ENCODE measurements around the gene UMPS.

Gene UMPS

DNA sequence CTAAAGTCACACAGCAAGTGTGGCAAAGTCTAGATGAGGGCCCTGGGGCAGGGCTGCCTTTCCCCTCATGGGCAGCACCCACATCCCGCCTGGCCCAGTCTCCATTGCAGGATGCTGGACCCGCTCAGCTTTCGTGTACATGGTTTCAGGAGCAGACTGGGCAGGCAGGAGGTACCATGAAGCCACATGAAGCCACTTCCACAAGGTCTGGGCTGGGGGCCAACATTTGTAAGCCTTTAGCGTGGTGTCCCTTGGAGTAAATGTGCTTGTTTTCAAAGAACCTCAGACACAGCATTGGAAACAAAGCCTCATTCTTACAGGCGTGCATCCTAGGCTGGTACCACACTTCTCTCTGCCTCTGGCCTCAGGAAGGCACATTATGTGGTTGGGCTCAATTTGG lies 34.5 kb downstream of the UMPS start:
- DNase-seq = no peak

DNA sequence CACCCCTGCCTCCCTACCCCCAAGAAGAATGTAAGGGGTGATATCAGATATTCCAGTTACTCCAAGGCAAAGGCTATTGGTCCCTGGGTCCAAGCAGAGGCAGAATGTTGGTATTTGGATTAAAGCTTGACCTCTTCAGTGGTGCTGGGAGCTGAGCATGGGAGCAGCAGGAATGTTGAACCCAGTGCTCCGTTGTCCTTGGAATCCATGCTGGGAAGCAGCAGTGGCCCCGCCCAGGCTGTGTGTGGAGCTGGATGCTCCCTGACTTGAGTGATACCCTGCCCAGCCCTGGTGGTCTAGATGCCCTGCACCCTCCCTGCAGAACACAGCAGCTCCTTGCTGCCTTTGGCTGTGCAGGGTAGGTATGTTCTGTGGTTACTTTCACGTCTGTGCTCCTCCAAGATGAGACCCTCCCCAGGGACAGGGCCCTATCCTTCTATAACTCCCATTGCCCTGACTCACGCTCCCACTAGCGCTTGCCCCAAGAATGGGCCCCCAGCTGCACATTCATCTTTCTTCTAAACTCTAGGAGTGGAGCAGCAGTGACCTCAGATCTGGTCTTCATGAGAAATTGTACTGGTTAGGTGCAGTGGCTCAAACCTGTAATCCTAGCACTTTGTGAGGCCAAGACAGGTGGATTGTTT lies 35.1 kb downstream of the UMPS start:
- DNase-seq = no peak

DNA sequence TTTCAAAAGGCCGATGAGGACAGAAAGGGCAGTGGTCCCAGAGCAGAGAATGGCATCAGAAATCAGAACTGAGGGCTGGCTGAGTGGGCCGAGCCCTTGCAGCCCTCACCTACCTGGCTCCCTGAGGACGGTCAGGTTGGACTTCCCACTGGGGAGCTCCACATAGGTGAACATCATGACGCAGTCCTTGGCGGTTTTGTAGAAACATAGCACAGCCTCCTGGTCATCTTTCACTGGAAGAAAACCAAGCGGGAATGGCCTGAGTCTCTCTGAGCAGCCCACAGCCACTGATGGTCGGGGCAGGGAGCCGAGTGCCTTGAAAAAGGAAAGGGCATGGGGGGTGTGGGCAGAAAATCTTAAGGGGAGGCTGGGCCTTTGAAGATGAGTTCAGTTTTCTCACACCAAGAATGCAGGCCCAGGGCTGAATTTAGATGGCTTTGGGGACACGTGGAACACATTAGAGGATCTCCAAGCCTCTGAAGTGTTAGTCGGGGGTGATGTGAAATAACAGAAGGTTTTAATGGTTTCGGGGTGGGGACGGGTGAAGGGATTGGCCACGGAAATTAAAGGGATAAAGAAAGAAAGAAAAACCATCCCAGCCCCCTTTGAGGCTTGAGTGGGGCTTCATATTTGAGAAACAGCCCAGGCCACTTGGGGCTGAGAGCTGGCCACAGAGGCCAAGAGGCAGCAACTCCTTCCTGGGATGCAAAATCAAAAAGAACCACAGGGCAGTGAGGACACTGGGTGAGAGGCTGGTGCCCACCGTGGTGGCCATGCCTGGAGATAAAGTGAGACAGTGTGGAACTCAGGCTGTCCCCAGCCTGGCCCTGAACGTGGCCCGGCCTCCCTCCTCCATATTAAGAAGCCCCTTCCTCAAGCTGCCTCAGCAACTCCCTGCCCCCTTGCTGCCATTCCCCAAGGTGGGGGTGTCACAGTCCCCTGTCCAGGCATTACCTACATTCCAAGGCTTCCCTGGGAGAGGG lies 36.2 kb downstream of the UMPS start:
- DNase-seq = no peak

DNA sequence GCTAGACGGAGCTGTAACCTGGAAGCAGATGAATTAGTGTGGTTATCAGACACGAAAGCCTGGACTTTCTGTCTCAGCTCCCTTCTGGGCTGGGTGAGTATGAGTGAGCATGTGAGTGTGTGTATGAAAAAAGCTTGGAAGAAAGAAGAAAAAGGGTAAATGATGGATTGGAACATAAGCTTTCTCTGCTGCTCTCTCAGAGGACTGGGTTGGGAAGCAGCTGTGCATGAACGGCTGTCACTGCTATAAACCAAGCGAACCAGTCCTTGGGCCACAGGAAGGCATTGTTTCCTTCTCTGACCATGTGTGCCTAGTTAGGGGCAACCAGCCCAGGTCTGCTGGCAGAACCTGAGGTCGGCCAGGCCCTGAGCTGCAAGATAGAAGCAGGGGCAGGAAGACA lies 37.0 kb downstream of the UMPS start:
- DNase-seq = no peak

DNA sequence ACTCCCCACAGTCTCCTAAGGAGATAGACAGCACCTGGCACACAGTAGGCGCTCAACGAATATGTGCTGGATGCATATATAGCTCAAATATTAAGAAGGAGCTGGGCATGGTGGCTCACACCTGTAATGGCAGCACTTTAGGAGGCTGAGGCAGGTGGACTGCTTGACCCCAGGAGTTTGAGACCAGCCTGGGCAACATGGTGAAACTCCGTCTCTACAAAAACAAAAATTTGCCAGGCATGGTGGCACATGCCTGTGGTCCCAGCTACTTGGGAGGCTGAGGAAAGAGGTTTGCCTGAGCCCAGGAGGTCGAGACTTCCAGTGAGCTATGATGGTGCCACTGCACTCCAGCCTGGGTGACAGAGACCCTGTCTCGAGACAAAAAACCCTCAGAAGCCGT lies 37.4 kb downstream of the UMPS start:
- DNase-seq = no peak

DNA sequence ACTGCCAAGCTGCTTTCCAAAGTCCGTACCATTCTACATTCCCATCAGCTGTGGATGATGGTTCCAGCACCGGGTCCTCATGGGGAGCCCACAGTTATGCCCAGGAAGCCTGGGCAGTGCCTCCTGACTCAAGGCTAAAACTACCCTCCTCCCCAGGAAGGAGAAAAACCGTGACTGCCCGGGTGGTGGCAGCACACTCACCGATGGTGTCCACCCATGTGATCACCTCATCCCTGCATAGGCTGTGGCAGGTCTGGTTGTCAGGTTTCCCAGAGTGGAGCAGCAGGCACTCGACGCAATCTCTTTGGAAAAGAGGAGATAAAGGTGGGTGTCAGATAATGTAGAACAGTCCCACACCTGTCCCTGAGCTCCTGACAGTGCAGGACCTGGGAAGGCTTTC lies 38.6 kb downstream of the UMPS start:
- DNase-seq = no peak

DNA sequence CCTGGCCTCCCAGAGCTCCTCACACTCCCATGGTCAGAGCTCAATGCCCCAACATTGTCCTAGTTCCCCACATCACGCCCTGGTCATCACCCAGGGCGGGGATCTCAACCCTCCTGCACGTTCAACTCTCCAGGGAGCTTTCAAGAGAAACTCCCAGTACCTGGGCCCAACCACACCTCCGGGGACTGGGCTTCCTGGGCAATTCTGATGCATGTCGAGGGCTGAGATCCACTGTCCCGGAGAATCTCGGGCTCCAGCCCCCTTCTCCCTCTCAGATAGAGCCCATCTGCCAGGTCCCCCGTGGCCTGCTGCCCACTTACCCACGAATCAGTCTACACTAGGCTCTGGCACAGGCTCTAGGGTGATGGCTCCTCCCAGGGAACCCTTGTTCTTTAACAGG lies 39.2 kb downstream of the UMPS start:
- DNase-seq = no peak

DNA sequence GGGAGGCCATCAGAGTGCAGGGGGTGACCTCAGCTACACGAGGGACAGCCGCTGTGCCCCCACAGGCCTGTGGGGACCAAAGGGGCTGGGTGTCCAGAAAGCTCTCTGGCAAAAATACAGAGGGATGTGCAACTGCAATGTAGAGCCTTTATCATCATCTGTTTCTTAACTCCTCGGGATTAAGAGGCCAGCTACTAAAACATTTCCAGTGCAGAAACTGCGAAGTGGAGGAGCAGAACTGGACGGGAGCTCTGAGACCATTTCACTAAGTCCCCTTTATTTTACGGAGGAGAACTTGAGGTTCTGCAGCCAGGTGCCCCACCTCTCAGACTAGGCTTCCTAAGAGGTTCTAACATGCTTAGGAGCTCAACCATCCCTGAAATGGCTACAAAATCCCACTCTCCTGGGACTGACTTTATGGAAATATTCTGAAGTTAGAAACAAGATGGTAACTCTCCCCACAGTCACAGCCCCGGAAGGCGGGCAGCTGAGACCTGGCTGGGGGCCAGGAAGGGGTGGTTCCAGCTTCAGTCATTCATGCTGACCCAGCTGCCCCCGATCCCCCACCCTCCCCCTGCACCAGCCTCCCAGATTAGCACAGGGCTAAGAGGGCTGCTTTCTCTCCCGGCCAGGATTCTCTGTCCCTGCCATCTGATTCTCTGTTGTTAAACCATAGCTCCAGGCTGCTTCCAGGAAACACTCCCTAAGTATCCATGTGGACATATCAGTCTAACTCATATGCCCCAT lies 40.3 kb downstream of the UMPS start:
- DNase-seq = no peak

DNA sequence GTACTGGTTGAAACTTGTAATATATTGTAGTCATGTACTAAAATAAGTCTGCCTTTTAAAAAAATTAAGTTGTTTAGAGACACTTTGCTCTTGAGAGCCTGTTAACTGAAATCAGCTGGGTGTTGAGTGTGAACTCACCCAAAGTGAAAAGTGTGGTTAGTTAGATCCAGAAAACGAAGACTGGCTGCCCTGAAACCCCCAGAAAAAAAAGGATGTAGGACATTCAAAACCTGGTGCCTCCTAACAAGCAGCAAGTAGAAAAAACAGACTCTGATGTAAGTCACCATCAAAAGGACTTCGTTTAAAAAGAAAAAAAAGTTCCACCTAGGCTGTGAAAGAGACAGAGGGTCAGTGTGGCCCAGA lies 40.8 kb downstream of the UMPS start:
- DNase-seq = no peak

DNA sequence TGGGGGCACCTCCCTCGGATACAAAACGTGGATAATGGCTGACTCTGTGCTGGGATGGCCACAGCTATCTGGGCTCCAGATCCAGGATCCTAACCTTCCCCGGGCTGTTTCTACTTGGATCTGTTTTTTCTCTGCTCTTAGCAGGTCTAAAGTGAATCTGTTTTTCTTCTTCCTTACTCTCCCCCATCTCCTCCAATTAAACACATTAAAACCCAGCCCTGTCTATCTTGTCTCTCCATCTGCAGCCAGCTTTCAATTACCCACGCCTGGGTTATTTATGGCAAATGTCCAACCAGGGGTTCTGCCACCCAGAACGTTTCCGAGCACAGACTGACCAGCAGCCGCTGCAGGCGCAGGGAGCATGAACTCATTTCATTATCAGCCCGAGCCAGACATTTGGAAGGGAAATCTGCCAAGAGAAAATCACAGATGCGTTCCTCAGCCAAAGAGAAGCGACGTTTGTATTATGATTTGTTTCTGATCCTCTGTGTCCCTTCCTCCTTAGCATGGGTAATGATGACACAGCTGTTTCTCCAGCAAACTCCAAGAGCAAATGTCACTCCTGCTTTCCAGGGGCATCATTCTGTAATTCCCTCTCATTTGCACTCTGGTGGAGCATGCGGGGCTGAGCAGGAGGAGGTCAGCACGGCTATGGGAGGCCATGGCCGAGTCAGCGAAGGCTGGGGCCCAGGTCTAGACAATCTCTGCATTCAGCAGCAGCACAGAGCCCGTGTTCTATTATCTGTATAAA lies 42.0 kb downstream of the UMPS start:
- no peak for DNase-seq

DNA sequence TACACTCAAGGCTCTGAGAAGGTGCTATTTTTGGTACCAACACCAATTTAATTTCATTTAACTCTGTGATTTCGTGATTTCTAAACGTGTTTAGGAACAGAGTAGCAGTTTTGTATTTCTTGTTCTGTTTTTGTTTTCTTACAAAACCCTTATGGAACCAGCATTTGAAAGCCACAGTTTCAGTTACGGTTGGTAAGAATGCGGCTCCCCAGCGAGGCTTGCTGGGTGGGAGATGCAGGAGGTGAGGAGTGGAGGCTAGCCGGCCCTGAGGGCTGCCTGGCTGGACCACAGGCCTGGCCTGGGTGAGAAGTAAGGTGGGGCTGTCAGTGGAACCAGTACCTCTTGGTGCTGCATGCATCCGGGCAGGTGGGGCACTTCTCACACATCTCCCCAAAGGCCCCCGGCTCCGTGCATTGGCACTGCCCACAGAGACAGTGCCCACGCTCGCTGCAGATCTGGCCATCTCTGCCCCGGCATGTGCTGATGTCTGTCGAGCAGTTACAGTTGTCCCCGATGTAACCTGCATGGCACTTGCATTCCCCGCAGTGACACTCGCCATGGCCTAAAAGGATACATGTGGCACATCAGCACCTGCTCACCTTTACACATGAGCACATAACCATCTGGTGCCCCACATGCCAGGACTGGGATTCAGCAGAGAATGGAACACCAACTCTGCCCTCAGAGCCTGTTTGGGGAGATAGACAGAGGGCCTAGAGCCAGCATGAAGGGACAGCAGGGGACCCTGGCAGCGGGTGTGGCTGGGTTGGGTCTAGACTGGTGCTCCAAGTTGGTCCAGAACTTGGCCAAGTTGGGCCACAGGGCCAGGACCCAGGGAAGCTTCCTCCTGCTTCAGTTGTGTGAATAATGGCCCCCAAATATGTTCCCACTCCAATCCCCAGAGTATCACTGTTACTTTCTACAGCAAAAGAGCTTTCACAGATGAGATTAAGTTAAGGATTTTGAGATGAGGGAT lies 43.4 kb downstream of the UMPS start:
- no peak for DNase-seq

DNA sequence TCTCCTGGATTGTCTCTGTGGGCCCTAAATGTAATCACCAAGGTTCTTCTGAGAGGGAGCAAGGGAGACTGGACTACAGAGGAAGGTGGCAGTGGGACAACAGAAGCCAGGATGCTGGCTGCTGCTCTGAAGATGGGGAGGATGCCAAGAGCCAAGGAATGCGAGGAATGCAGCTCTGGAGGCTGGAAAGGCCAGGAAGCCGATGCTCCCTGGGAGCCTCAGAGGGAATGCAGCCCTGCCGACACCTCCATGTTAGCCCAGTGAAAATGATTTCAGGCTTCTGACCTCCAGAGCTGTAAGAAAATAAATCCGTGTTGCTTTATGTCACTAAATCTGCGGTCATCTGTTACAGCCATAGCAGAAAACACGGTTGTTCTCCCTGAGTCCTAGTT lies 44.1 kb downstream of the UMPS start:
- no peak for DNase-seq

DNA sequence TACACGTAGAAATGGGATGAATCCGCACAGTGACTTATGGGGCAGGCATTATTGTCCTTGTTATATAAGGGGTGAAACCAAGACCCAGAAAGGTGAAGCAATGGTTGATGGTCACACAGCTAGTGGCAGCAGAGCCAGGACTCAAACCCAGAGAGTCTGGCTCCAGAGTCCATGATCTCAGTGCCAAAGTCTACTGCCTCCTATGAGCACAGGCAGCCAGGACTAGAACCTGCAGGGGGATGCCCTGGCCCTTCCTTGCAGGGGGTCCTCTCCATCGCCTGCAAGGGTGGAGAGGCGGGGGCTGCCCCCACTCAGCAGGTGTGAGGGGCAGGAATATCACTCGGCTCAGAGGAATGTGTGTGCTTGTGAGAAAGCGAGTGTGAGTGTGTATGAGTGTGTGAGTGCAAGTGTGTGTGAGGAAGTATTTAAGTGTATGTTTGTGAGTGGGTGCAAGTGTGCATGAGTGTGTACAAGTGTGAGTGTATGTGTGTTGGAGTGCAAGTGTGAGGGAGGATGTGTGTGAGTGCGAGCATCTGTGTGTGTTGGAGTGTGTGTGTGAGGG lies 44.7 kb downstream of the UMPS start:
- DNase-seq = no peak

DNA sequence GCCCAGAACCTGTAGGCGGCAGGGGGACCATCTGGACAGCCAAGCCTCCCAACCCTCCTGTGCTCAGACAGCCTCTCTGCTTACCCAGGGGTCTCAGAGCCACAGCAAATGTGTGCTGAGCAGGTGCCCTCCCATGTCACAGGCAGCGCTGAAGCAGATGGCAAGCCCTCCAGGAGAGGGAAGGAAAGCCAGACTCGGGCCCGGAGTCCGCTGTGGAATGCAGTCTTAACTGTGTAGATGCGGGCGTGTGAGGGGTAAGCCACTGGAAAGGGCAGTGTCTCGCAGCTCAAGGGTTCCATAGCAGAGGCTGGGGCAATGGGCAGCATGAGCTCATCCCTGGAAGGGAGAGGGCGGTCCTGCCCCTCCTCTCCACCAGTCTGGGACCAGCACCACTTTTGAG lies 45.6 kb downstream of the UMPS start:
- DNase-seq = no peak

DNA sequence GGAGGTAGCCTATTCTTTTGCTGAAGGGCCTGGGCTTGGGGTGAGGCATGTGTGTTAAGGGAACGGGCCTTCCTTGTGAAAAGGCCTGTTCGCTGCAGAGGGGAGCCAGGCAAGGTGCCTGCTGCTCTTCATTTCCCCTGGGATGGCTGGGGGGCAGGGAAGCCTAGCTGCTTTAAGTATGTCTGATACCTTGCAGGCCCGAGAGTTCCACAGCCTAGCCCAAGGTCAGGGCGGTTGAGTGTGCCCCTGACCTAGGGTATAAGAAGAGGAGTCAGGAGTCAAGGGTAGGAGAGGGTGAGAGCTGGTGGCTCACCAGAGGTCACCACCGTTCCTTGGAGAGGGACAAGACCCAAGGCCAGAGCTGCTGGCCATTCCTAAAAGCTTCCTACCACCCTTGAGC lies 46.6 kb downstream of the UMPS start:
- DNase-seq = no peak

DNA sequence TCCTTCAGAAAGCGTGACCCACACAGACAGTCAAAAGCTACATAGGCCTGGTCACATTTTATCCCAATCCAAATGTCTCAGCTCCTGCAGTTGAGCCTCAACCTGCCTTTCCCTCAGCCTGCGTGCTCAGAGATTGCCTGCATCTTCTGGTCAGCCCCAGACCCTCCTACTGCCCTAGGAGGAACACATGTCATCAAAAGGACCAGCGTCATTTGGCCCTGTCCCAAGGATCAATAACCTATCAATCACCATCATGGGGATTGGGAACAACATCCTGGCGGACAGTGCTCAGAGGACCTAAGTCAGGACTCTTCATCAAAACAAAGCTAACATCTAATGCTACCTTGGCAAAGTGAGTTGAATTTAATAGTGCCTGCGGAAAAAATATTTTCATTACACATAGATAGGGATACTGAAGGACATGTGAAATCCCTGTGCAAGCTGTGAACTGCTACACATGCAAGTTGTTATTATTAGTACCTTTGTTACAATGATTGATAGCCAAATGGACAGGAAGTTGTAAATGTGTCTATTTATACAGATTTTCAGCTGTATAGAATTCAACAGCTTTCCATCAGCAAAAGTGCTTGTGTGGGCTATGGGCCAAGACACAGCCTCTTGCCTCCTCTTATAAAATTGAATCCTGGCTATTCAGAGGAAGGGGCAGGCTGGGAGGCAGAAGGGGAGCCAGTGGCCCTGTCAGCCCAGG lies 47.7 kb downstream of the UMPS start:
- DNase-seq = no peak

DNA sequence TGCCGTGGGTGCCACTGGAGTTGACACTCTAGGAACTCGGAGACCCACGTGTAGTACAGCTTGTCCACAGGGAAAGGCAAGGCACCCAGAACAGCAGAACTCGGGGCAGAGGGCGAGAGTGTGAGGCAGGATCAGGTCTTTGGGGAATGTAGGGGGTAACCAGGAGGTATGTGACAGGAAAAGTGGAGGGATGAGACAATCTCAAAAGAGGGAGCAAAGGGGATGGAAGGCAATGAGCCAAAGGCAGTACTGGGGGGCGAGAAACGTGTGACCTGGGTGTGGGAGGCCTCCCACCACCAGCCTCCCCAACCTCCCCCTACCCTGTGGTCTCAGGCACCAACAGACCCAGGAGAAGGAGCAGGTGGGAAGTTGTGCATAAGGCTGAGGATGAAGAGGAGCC lies 48.9 kb downstream of the UMPS start:
- no peak for DNase-seq

DNA sequence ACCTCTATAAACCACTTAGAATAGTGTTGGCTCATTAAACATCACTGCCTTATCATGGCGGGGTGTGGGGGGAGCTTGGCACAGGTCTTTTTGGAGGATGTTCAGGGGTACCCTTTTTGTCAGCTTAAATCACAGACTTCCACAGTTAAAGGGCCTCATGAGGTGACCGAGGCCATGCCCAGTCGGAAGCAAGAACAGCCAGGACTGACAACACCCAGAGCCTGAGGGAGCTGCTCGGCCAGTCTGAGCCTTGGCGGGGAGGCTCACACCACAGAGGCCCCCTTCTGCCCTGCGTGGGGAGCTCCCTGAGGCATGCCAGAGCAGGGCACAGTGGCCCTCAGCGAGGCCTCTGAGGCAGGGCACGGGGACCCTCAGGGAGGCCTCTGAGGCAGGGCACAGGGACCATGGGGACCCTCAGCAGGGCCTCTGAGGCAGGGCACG lies 49.5 kb downstream of the UMPS start:
- no peak for DNase-seq

DNA sequence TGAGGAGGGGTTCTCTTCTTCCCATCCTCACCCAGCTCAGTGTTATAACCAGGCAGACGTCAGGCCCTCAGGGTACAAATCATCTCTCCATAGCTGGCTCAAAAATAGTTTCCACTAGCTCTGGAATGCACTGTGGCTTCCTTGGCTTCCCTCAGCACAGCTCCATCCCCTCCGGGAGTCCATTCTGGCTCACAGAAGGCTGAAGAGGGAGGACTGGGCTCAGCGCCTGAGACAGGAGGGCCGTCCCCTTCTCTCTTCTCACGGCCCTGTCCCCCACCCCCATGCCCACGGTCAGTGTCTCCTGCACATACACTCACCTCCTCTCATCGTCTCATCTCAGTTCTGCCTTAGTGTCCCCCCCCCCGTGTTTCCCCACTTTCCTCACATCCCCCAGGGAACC lies 50.1 kb downstream of the UMPS start:
- no peak for DNase-seq

DNA sequence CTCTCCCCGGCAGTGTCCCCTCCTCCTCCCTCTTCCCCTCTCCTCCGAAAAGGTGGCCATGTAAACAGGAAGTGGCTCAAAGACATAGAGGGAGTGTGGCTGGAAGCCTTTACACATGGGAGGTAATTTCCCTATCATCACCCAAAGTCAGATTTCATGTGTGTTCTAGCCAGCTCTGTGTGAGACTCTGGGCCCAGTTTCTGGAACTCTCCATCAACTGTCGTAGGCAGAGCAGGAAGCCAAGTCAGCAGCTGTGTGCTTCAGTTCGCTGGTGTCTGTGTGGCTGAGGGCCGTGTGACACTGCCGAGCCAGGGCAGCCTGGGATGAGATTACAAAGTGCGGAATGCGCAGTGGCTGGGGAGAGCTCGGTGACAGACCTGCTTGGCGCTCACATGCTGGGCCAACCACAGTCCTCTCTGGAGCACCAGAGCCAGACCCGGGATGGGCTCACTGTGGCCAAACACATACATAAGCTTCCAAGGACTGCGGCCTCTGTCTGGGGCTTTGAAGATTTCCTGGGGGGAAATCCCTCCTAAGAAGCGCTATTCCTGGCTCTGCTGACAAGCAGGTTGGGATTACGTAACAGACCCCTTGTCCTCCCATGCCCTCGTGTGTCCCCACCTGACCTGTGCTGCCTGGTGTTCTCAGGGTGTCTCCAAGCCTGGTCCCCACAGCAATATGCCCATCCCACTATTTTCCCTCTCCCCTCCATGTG lies 50.7 kb downstream of the UMPS start:
- DNase-seq = no peak

Measured in stimulated activated naive CD4-positive, alpha-beta T cell (primary cell).